Colonic mucosa (tissue), 4 donors: ENCODE results near the gene SLC7A7. TPM values are rescaled to one million over a fixed set of nuclear protein-coding genes. Genes with fewer than 3 reads are reported as not detected.
A peak's percentile ranks its signal among the peaks of the same experiment; 100 is the strongest.

Source experiments
- DNase-seq: peaks from one replicate; pipeline ENCODE4 v3.0.0-alpha.2; 2020
- H3K27ac ChIP-seq: fragments of 200-600 bp; one replicate; pipeline ENCODE4 v1.8.0; 2021
- H3K27me3 ChIP-seq: fragments of 200-600 bp; one replicate; pipeline ENCODE4 v1.8.0; 2021
- H3K36me3 ChIP-seq: fragments of 200-600 bp; one replicate; pipeline ENCODE4 v1.8.0; 2021
- H3K4me1 ChIP-seq: fragments of 200-600 bp; one replicate; pipeline ENCODE4 v1.8.0; 2021; ENCODE audit warnings: mild to moderate bottlenecking
- H3K4me3 ChIP-seq: fragments of 200-600 bp; one replicate; pipeline ENCODE4 v1.8.0; 2021
- H3K9ac ChIP-seq, 2 donors: one replicate each; pipeline ENCODE4 v1.7.0; 2013; ENCODE audit warnings: control low read depth in 2 of 2, low read depth in 2 of 2, low read length in 2 of 2
- H3K9me3 ChIP-seq: fragments of 200-600 bp; one replicate; pipeline ENCODE4 v1.8.0; 2021
- intact Hi-C: fragments of 100-400 bp; cut with DNase I; formaldehyde crosslinking; loops from one replicate; pipeline ENCODE4 v1.14.1; 2022
- total RNA-seq, 2 donors: library from RNA; stranded (reverse); fragmentation: NEBNext Ultra II Directional in 1 of 2; extraction: Animal tissue kit (Norgen Biotek cat#: 25700) in 1 of 2; gene quantifications; one replicate each; pipeline ENCODE4 v1.2.1, GENCODE V29; 2021
- TF ChIP-seq, protein P1 (sequence below): fragments of 200-600 bp; IDR thresholded peaks from one replicate; pipeline ENCODE4 v1.8.0; 2022; ENCODE audit warnings: antibody characterized with exemption, mild to moderate bottlenecking
- donor health status: healthy.
- donor health status: DM: no; HTN: no; CAD: no.
- donor health status: DM: no; HTN: no; CAD: no.

Gene SLC7A7
- total RNA-seq, 2 donors from 2014 or later, result 2.7 to 7.0 TPM

- intact Hi-C loops, result no loop called here
- Histone ChIP-seq H3K9me3 (no peaks in the 10 kb centered on the region), H3K4me1 (no peaks in the 10 kb centered on the region), H3K4me3 (no peak overlapping the region), H3K36me3 (peaks cover 18% of the 10 kb centered on the region), H3K27ac (no peak overlapping the region), H3K27me3 (no peaks in the 10 kb centered on the region), H3K9ac (no peak overlapping the region)
- TF ChIP-seq, protein P1, sequence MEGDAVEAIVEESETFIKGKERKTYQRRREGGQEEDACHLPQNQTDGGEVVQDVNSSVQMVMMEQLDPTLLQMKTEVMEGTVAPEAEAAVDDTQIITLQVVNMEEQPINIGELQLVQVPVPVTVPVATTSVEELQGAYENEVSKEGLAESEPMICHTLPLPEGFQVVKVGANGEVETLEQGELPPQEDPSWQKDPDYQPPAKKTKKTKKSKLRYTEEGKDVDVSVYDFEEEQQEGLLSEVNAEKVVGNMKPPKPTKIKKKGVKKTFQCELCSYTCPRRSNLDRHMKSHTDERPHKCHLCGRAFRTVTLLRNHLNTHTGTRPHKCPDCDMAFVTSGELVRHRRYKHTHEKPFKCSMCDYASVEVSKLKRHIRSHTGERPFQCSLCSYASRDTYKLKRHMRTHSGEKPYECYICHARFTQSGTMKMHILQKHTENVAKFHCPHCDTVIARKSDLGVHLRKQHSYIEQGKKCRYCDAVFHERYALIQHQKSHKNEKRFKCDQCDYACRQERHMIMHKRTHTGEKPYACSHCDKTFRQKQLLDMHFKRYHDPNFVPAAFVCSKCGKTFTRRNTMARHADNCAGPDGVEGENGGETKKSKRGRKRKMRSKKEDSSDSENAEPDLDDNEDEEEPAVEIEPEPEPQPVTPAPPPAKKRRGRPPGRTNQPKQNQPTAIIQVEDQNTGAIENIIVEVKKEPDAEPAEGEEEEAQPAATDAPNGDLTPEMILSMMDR, result no peak
- DNase-seq, result no peak
Observed at GRCh38 chr14:22841311-22841710, 26.1 kb upstream of the SLC7A7 start.

DNA sequence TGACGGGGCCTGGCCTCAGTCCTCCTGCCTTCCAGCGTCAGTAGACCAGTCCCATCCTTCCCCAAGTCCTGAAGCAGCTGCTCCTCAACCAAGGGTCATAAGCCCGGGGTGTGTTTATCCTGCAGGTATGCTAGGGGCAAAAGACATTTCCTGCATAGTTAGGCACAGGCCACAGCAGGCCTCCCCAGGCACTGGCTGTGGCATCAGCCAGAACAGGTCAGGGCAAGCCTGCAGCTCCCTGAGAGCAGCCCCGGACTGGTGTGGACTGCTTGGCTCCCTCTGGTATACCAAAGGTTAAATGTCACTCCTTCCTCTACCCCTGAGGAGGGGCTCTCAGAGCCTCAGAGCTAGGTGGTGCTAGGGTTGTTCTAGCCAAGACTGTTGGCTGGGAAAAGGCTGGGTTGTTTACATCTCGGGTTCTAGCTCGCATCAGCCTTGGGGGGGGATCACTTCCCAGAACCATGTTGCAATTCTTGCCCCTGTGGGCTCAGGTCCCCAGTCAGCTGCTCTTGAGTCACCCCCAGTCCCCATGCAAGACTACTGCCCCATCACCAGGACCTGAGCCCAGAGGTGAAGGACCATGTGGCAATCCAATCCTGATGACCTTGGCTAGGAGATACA is 24.0 kb upstream of the SLC7A7 start:
- H3K36me3 ChIP-seq, result peaks cover 18% of the 10 kb centered on the region

DNA sequence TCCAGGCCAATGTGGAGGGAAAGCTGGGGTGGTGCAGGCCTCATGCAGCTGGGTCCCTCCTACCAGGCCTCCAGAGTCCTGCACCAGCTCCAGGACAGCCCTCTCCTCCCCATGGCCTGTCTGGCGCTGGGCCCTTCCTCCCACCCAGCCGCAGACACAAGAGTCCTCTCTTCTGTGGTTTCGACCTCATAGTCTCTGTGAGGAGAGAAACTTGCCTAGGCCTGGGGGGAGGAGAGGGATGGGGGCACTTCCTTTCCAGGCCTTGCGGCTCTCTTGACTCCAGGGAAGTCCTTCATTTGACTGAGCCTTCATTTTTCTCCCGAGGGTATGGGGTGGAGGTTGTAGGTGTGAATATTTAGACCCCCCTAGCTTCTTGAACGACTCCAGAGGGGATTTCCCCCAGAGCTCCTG is 23.4 kb upstream of the SLC7A7 start:
- H3K27me3 ChIP-seq, result no peaks in the 10 kb centered on the region
- peak overlapping the region; percentile 39 to 94 for H3K9ac ChIP-seq
- H3K27ac ChIP-seq, result peak overlapping the region; percentile 87
- no peak for DNase-seq
- H3K4me3 ChIP-seq, result peak overlapping the region; percentile 76
- H3K36me3 ChIP-seq, result peaks cover 18% of the 10 kb centered on the region
- intact Hi-C loops, result no loop called here
- H3K9me3 ChIP-seq, result no peaks in the 10 kb centered on the region
- TF ChIP-seq, protein P1, result no peak
- H3K4me1 ChIP-seq, result peaks cover 3% of the 10 kb centered on the region

More for the DNA sequence above, 24.0 kb upstream of the SLC7A7 start:
- Histone ChIP-seq H3K9me3 (no peaks in the 10 kb centered on the region), H3K9ac (peak overlapping the region; percentile 39 to 94), H3K4me3 (peak overlapping the region; percentile 76), H3K4me1 (peaks cover 3% of the 10 kb centered on the region), H3K27ac (peak overlapping the region; percentile 87), H3K27me3 (no peaks in the 10 kb centered on the region)
- intact Hi-C loops, result no loop called here
- TF ChIP-seq, protein P1, result no peak
- no peak for DNase-seq

DNA sequence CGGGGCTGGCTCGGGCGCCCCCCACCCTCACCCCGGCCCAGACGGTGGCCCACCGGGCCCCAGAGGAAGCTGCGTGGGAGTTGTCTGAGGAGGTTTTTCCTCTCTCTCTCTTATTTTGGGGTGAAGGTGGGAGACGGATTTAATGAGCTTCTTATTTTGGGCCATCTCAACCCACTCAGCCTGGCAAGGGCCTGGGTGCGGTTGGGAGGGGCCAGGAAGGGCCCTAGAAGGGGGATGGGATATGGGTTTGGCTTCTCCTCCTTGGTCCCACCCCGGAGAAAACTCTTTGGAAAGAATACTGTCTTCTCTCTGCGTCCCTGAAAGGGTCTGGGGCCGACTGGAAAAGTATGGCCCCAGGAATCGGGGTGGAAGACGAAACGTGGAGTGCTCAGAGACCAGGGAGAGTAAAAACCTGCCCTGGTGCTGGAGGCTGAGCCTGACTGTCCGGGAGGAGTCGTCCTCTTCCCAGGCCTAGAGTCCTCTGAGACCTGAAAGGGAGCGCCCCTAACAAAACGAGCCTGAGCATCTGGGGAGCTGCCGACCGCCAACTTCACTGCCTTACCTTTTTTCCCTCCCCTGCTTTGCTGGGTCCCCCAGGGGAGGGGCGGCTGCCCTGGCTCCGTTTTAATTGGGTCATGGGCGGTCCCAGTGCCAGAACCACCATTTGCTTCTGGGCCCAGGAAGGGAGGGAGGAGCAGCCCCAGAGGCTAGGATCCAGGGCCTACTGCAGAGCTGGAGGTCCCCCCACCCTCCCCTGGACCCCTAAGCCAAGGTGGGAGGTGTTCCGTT is 22.7 kb upstream of the SLC7A7 start:
- peak overlapping the region; percentile 76 for H3K4me3 ChIP-seq
- TF ChIP-seq, protein P1, result no peak
- H3K9me3 ChIP-seq, result no peaks in the 10 kb centered on the region
- peaks cover 18% of the 10 kb centered on the region for H3K36me3 ChIP-seq
- H3K27me3 ChIP-seq, result no peaks in the 10 kb centered on the region
- intact Hi-C loops, result no loop called here
- H3K4me1 ChIP-seq, result peaks cover 3% of the 10 kb centered on the region
- peak; percentile 55 for DNase-seq
- H3K27ac ChIP-seq, result peak overlapping the region; percentile 87
- H3K9ac ChIP-seq, result peak overlapping the region; percentile 94 to 96

- Histone ChIP-seq H3K9ac (peak overlapping the region; percentile 94 to 96), H3K4me3 (peak overlapping the region; percentile 76), H3K27ac (peak overlapping the region; percentile 87), H3K9me3 (no peaks in the 10 kb centered on the region), H3K27me3 (no peaks in the 10 kb centered on the region), H3K4me1 (peaks cover 3% of the 10 kb centered on the region), H3K36me3 (peaks cover 11% of the 10 kb centered on the region)
- intact Hi-C loops, result no loop called here
- peak; percentile 65 for DNase-seq
- TF ChIP-seq, protein P1, result no peak
Observed at GRCh38 chr14:22837114-22837749, 22.0 kb upstream of the SLC7A7 start.
